Bone marrow (tissue), 2 donors: ENCODE data around the gene ACOT8.
"Not testable (repeated sequence)": the region's sequence is repeated elsewhere in the genome, so short reads cannot be mapped to it uniquely, and the experiment has no call there.

ENCODE experiments used
- DNase-seq, 2 donors: peaks; one replicate each; lab custom pipeline; 2025; lab: John Stamatoyannopoulos, UW

The ACOT8 gene

GRCh38 chr20:45857114-45857881, at the start of gene ACOT8, which contains the start of gene ZSWIM3:
TSS of gene ACOT8 (minus strand) at chr20:45857392. CDS start at chr20:45857315, 77 bp downstream.
TSS of gene ZSWIM3 (plus strand) at chr20:45857614. CDS start at chr20:45857826, 212 bp downstream.
- DNase-seq, result peak; percentile 87 to 100

- DNase-seq, result no peak
These were observed 48.4 kb upstream of the ACOT8 start for GRCh38 chr20:45905505-45906079.

GRCh38 chr20:45904583-45905504, 47.7 kb upstream of the ACOT8 start:
- no peak for DNase-seq

- DNase-seq, result no peak
These were observed 45.1 kb upstream of the ACOT8 start for GRCh38 chr20:45902199-45902701.

- not testable (repeated sequence) for DNase-seq
These were observed 44.1 kb upstream of the ACOT8 start for GRCh38 chr20:45901332-45901731.

GRCh38 chr20:45899046-45899835, 42.0 kb upstream of the ACOT8 start:
- DNase-seq, result no peak

GRCh38 chr20:45898285-45898684, 41.1 kb upstream of the ACOT8 start:
- no peak for DNase-seq

- DNase-seq, result no peak
These were observed 40.5 kb upstream of the ACOT8 start for GRCh38 chr20:45897692-45898091.

- no peak for DNase-seq
These were observed 40.1 kb upstream of the ACOT8 start for GRCh38 chr20:45897289-45897688.

- DNase-seq, result no peak
These were observed 39.5 kb upstream of the ACOT8 start for GRCh38 chr20:45896641-45897161.

GRCh38 chr20:45894797-45895196, 37.6 kb upstream of the ACOT8 start:
- no peak for DNase-seq

GRCh38 chr20:45893831-45894230, 36.6 kb upstream of the ACOT8 start:
- no peak for DNase-seq

GRCh38 chr20:45892828-45893500, 35.8 kb upstream of the ACOT8 start:
- no peak for DNase-seq

GRCh38 chr20:45892049-45892825, 35.0 kb upstream of the ACOT8 start:
- no peak for DNase-seq

- peak; percentile 41 to 65 for DNase-seq
These were observed 34.1 kb upstream of the ACOT8 start, which contains the start of the genes CTSA and NEURL2 for GRCh38 chr20:45890985-45891983. TSS of gene CTSA (plus strand) at chr20:45891335. CDS start at chr20:45891569, 234 bp downstream. TSS of gene NEURL2 (minus strand) at chr20:45891208. CDS start at chr20:45890991, 217 bp downstream.

GRCh38 chr20:45890077-45890984, 33.1 kb upstream of the ACOT8 start:
- peak; percentile 19 to 36 for DNase-seq

- DNase-seq, result no peak
These were observed 31.5 kb upstream of the ACOT8 start for GRCh38 chr20:45888681-45889080.
